ENCODE measurements around the gene AGXT2. TPM values are rescaled to one million over a fixed set of nuclear protein-coding genes. Genes with fewer than 3 reads are reported as not detected.
A peak's percentile ranks its signal among the peaks of the same experiment; 100 is the strongest.

AGXT2 gene, protein sequence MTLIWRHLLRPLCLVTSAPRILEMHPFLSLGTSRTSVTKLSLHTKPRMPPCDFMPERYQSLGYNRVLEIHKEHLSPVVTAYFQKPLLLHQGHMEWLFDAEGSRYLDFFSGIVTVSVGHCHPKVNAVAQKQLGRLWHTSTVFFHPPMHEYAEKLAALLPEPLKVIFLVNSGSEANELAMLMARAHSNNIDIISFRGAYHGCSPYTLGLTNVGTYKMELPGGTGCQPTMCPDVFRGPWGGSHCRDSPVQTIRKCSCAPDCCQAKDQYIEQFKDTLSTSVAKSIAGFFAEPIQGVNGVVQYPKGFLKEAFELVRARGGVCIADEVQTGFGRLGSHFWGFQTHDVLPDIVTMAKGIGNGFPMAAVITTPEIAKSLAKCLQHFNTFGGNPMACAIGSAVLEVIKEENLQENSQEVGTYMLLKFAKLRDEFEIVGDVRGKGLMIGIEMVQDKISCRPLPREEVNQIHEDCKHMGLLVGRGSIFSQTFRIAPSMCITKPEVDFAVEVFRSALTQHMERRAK
- under 1 TPM in 3 of 12 donors, not detected in 9; 0.11 to 0.32 (median 0.13) TPM for polyA plus RNA-seq (ENCODE audit: insufficient read length in 12 of 12)
- long read RNA-seq, donor 1, partial matches to known transcripts, result 0 of 3 reads
- long read RNA-seq, donor 1, other reads (novel, unspliced or antisense), result 0 of 3 reads
- long read RNA-seq, donor 2, result 0 reads
- long read RNA-seq, donor 3, result 0 reads
- long read RNA-seq, donor 4, result 0 reads
- long read RNA-seq, donor 5, result 0 reads
- long read RNA-seq, donor 6, result 0 reads
- long read RNA-seq, donor 7, result 0 reads
- long read RNA-seq, donor 8, result 0 reads
- long read RNA-seq, donor 9, result 0 reads
- long read RNA-seq, donor 10, result 0 reads
- long read RNA-seq, donor 11, result 0 reads

DNA sequence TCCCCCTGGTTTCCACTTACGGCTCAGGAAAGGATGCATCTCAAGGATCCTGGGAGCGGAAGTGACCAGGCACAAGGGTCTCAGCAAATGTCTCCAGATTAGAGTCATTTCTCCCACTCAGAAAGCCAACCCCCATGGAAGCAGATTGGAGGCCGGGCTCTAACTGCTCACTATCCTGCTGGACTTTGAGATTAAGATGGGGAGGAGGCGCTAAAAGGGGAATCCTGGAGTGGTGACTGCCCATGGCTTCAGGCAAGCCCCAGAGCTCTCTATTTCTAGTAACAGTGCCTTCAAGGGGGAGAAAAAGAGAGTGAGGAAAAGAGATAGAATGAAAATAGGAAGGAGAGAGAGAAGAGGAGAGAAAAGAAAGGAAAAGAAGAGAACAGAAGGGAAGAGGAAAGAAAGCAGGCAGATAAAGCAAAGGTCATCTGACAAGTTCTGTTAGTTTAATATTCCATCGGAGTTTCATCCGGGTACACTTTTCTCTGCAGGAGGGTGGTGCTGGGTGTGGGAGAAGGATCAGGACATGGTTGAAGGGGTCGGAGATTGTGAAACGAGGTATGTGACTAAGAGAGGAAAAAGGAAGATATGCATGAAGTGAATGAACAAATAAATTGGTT, at the start of gene AGXT2:
AGXT2 (minus strand) TSS at position 165 of the 620 bp plus-strand sequence; CDS start at position 108, 57 bp downstream.
- no peak for DNase-seq

DNA sequence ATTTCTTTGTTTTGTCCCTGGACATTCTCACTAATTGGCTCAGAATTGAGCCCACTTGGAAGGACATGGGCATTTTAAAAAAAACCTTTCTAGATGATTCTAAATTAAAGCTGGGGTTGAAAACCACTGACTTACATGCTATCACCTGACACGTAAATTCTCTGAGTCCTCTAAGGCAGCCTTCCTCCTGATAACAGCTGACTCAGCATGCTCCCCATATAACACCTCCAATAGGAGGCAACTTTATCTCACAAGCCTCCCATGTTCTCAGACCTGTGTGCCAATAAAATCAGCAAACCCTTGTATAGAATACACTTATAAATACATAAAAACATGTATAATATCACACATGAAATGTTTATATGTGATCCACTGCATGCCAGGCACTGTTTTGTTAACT, 49.2 kb upstream of the AGXT2 start:
- no peak for DNase-seq

DNA sequence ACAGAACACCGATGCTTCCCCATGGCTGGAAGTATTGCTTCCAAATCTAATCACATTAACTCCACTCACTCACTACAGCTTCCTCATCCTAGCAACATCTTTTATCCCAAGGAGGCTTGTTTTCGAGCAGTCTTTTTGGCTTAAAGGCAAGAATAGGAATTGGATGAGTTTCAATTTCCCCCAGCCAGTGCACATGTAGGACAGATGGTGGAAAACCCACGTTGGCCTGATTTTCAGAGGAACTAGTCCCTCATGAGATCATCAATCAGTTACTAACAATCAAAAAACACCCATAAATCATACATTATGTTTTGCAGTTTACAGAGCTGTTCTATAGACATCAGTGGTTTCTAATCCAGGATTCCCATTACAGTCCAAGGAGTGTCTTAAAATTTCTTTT, 48.5 kb upstream of the AGXT2 start:
- peak; percentile 45 for DNase-seq

DNA sequence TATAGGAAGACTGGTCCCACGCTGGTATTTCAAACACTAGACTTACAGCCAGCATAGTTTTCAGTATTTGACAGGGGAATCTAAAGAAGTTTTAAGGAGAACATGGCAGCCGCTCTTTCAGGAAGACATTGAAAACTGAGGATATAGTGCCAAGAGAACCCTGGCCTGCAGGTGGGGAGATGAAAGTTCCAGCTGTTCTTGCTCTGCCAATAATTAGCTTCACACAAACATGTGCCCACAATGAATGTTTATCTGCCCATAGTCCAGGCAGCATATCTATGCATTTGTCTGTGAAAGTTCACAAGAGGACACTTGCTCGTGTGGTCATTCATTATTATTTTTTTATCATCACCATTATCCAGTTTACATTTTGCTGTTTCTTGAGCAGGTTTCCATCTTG, 47.6 kb upstream of the AGXT2 start:
- no peak for DNase-seq

DNA sequence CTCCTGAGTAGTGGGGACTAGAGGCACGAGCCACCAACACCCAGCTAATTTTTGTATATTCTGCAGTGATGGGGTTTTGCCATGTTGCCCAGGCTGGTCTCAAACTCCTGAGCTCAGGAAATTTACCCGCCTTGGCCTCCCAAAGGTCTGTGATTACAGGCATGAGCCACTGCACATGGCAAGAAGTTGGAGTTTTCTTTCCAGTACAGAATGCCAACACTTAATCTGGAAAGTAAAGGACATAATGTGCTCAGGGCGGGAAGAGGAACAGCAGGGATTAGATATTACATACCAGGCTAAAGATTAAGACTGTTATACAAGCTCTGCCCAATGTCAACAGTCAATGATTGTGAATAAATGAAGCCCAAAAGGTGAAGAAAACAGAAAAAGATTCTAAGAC, 47.2 kb upstream of the AGXT2 start:
- no peak for DNase-seq

DNA sequence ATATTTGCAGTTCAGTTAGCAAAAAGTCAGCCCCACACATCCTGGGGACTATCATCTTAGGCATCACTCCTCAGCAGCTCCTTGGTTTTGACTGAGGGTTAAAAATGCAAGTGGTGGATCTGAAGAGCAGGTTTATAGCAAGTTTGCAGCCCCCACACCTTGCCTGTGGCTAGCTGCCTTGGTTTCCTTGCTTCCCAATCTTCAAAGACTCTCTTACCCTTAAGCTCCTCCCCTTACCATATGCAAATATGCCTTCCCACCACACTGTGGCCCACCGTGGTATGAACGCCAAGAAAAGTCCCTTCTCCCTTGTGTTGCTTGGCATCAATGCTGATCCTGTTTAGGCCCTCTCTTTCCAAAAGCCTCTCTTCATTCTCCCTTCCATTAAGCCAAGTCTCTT, 45.0 kb upstream of the AGXT2 start:
- no peak for DNase-seq

DNA sequence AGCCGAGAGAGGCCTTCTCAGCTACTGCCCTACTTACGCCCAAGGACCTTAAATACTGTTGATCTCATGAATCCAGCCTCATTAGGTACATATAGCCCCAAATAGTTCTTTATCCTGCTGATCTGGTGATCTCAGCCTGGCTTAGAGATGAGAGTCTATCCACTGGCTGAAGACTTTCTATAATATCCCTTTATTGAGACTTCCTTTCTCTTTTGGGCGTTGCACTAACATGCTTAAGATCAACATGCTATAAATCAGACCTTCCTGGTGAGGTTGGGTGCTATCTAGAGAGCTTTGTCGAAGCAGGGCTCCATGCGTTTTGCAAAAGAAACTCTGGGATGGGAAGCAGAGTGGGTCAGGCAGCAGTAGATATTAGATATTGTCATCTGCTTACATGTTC, 44.0 kb upstream of the AGXT2 start:
- DNase-seq, result no peak

DNA sequence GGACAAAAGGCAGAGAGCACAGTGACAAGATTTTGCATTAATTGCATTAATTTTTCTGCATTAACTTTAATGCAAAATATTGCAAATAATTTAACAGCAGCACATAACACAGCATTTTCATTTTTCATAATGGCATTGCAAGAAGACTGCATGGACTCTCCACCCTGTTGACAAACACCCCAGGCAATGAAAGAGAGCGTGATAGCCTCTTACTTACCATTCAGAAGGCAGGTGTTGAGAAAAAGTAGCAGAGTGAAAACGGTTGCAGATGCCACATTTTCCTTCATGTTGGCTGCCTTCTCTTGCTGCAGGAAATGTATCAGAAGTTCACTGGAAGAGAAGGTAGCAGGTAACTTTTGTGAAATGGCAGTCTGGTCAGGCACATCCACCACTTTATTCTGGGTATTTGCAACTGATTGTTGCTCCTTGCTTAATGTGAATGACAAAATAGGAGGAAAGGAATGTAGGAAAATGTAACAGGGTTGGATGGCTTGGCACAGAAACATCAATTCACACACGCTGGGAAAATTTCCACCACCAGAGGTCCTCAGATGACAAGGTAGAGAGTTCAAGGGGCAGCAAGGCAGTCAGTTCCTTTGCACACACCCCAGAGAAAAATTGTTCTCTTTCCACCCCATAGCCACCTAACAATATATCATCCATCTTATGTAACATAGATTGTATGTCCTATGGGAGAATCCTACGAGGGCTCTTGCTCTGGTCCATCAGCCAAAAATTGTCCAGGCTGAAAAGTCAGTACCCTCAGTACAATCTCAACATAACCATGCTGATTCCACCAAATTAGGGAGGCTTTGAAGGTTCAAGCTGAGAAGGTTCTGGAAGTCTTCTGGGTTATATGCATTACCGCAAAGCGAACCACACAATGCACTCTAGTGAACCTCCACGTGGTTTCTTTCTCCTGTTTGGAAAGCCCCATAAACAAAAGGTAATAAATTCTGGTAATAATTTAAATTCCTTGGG, 41.9 kb upstream of the AGXT2 start:
- peak; percentile 53 for DNase-seq

DNA sequence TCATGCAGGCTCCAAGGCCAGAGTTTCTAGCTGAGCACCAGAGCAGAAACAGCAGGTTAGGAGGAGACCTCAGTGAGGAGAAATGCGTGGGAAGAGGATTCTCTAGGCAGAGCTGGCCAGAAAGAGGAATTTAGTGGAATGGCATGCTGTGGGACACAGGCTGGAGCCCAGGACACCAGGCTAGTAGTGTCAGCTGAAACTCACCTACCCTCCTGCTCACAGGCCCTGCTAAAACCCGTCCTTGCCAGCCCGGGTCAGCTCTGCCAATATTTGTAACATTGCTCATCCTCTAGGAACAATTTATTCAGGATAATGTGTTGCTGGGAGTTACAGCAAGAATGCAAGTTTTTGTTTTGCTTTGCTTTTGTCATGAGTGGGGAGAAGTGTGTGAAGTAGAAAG, 40.2 kb upstream of the AGXT2 start:
- no peak for DNase-seq

DNA sequence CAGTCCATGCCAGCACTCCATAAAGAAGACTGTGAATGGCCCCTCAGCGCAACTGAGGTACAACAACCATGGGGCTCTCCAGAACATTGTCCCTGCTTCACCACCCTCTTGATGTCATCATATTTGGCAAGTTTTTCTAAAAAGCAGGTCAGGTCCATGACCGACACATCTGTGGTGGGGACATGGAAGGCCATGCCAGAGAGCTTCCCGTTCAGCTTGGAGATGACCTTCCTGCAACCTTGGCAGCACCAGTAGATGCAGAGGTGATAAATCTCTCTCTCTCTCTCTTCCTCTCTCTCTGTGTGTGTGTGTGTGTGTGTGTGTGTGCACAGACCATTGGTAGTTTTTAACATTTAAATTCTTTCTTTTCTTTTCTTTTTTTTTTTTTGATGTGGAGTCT, 35.4 kb upstream of the AGXT2 start:
- DNase-seq, result no peak

DNA sequence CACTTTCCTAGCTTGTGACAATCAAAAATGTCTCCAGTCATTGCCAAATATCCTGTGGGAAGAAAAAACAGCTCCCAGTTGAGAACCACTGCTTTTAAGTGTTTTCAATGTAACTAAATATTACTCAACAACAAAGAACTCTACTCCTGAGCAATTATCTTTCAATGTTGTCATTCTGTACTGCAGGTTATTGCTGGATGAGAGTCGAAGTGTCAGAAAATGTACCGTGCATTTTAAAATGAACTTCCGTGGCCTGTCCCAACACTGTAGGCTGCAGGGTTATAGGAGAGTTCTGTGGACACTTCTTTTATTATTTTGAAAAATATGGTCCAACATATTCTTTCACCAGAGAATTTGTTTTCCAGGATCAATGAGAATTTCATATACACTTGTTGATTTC, 34.8 kb upstream of the AGXT2 start:
- DNase-seq, result no peak

DNA sequence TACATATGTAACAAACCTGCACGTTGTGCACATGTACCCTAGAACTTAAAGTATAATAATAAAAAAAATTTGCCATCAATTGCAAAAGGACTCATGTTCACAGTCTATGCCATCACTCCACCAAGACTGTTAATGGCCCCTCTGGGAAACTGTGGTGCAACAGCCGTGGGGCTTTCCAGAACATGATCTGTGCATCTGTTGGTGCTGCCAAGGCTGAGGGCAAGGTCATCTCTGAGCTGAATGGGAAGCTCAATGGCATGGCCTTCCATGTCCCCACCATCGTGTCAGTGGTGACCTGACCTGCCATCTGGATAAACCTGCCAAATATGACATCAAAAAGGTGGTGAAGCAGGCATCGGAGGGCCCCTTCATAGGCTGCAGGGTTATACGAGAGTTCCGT, 33.4 kb upstream of the AGXT2 start:
- no peak for DNase-seq

DNA sequence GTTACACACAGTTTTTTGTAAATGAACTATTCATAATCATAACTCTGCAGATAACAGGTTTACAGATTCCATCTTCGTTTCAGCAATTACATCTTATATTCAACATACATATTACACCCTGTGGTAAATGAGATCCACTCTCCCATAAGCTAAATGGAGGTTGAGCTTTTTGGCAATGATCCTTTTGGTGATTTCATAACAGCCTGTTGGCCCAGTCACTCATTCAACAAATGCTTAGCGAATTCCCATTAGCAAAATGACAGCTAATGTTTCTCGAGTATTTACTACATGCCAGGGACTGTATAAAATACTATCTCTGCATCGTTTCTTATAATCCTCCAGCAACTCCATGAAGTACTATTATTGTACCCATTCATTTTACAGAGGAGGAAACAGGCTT, 25.4 kb upstream of the AGXT2 start:
- no peak for DNase-seq

DNA sequence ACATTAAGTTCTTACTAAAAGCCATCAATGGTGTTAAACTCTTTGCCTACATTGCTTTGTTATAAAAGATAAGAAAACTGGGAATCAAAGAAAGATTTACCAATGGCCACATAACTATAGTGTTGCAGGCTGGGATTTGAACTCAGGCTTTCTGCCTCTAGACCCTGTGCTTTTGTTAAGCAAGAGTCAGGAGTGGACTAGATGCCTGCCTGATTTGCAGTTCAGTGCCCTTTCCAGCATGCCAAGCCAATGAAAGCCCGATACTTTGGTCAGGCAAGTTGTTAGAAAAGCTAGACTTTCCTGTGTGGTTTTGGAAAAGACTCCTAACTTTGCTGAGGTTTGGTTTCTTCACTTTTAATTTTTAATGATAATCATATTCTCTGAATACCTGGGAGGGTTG, 21.4 kb upstream of the AGXT2 start:
- DNase-seq, result no peak

DNA sequence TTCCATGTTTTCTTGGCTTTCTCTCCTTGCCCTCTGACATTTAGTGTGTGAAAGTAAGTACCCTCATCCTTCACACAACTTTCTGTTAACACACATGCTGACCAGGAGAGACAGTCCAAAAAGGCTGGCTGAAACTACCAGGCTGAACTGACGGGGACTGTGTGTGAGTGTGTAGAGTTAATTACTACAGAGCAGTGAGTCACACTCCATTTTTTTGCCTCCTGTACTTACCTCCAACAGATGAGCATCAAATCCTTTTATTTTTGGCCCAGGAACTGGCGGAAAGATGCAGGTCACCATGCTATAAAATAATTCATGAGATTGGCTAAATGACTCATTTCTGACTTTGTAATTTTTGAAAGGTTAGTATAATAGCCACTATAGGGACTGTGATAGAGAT, 20.2 kb upstream of the AGXT2 start:
- no peak for DNase-seq

DNA sequence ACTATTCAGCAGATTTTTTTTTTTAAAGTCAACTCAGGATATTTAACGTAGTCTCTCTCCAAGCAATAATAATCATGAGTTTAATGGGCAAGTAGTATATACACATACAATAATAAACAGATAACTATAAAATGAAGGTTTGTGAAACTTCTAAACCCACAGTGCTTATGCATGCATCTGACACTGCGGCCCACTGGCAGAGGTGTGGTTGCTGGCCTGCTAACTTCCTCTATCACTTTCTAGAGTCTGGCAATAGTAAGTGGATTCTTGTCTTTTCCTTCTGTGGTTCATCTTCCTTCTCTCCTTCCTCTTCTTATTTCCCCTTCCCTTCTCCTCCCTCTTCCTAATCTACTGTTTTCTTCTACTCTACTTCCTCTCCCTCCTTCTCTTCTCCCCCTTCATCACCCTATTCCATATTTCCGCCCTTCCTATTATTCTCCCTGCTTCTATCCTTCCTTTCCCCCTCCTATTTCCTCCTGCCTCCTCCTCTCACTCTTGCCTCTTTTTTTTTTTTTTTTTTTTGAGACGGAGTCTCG, 18.6 kb upstream of the AGXT2 start:
- no peak for DNase-seq

DNA sequence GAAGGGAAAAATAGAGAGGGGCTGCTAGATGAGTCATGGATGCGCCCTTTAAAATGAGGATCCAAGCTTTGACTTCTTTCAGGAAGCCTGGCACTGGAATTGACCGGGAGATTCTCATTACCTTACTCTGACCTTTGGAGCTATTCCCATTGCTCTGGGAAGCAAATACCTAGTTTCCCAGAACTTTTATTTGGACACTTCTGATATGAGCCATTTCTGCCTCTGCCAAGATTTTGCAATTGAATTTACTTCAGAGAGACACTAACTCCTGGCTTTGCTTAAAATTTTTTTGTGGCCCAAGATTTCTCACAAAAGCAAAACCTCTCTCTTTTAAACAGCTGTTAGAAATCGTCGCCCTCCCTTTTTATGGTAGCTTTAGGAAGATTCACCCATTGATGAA, 15.7 kb upstream of the AGXT2 start:
- DNase-seq, result peak; percentile 33

DNA sequence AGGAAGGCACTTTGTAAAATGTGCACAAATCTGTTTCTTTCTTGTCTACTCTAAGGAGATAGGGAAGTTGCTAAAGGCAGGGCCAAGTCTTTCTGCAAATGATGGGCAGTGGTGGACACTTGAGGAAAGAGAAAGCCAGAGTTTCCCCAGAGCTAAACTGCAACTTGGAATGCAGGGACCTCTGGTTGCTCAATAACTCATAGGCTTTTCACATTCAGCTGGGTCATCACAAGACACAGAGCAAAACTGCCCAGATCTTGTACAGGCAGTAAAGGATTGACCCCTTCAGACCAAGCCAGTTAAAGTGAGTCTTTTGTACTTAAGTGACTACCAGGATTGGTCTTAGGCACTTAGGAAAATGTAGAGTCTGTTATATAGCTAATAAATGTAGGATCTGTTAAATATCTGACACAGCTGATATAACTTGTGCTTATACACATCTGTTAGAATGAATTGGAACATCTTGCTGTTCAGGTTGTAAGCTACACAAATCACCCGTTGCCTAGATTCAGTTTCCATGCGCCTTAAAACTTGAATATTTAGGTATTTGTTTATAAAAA, 13.5 kb upstream of the AGXT2 start:
- DNase-seq, result no peak

DNA sequence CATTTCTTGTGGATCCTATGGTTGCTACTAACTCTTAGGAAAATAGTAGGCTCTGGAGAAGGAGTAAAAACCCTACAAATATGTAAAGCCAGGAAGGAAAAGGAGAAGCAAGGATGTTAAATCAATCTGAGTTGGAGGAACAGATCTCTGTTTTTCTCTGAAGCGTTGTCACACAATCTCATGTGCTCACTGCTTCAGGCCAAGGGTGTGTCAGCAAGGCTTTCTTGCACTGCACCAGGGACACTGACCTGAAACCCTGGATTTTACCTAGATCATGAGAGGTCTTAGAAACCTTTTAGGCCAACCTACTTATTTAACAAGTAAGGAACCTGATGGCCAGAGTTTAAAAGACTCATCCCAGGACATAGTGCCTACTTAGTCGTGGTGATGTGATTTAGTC, 12.5 kb upstream of the AGXT2 start:
- DNase-seq, result no peak

DNA sequence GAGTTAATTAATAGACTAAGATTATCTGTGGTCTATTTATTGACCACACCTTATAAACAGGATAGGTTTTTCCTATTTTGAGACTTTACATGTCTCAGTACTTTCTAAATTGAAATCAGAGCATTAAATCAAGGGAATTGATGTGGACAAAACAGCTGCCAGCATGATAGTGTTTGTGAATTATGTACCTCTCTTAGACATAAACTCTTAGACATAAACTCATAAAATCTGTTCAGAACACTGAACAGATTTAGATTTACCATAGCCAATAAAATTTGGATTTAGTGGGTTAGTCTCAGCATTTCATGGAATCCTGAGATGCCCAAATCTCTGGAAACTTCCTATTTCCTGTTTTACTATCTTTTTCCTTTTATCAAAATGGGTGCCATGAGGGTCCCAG, 11.5 kb upstream of the AGXT2 start:
- no peak for DNase-seq

DNA sequence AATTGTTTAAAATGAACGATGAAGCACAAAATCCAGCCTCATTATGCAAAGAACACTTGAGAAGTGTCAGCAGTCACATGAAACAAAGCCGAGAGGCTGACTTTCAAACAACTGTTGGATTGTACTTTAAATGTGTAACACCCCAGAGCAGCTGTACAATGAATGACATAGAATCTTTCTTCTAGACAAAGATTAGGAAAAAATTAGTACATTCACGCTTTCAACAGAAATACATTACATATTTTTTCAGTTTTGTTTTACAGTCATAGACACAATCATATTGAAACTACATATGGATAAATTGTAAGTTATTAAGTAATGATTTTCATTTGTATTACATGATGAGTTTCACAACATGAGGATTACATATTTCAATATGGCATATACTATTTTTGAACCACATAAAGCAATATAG, 10.6 kb upstream of the AGXT2 start:
- no peak for DNase-seq

All from muscle of arm (tissue), 14 donors.